Midbrain (tissue), 1 donor: ENCODE measurements around the gene IDE.
"Not testable (repeated sequence)": the region's sequence is repeated elsewhere in the genome, so short reads cannot be mapped to it uniquely, and the experiment has no call there.

ENCODE experiments used
- DNase-seq: peaks from one replicate; lab custom pipeline; 2025; lab: John Stamatoyannopoulos, UW

Gene IDE

GRCh38 chr10:92419740-92420545, 153.9 kb downstream of the IDE start:
- DNase-seq, result no peak

- no peak for DNase-seq
Observed at GRCh38 chr10:92418891-92419290, 155.0 kb downstream of the IDE start.

DNA sequence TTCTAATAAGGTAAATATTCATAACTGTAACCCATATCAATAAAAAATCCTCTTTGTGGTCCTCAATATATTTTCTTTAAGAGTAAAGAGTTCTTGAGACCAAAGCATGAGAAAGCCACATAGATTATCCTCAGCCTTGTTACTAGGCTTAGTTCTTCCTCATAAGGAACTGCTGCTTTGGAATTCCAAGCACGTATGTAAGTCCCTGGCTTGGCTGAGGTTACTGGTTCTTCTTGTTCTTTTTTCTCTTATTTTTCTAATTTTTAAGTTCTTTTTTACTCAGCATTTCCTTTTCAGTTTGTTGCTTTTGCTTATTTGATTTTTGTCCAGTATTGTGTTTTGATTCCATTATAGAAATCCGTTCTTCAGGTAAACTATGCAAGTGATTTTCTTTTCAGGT, 155.7 kb downstream of the IDE start:
- DNase-seq, result no peak

DNA sequence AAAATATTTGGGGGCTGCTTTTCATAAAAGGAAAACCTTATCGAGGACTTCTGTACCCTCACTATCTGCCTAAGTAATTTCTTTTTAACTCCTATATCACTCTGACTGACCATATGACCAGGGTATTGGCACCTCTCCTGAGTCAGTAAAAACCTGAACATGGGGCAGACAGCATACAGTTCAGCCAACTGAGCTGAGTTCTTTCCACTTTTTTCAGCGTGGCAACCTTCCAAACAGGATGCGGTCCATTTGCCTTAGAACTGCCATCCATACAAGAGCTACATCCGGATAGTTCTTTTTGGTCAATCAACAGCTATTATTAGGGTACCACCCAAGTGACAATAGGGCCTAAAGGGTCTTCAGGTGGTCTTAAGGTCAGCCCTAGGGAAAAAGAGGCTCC, 160.4 kb downstream of the IDE start:
- DNase-seq, result no peak

GRCh38 chr10:92413011-92413410, 160.9 kb downstream of the IDE start:
- no peak for DNase-seq

GRCh38 chr10:92411406-92411805, 162.5 kb downstream of the IDE start:
- DNase-seq, result no peak

- no peak for DNase-seq
Observed at GRCh38 chr10:92410501-92410900, 163.4 kb downstream of the IDE start.

DNA sequence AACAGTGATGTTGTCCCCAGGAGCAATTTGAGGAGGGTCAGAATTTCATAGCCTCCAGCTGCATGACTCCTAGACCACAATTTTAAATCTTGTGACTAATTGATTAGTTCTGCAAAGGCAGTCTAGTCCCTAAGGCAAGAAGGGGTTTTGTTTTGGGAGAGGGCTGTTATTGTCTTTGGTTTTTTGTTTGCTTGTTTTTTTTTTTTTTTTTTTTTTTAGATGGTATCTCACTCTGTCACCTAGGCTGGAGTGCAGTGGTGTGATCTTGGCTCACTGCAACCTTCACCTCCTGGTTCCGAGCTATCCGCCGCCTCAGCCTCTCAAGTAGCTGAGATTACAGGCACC, 165.9 kb downstream of the IDE start:
- DNase-seq, result no peak

GRCh38 chr10:92407305-92408016, 166.4 kb downstream of the IDE start:
- no peak for DNase-seq

DNA sequence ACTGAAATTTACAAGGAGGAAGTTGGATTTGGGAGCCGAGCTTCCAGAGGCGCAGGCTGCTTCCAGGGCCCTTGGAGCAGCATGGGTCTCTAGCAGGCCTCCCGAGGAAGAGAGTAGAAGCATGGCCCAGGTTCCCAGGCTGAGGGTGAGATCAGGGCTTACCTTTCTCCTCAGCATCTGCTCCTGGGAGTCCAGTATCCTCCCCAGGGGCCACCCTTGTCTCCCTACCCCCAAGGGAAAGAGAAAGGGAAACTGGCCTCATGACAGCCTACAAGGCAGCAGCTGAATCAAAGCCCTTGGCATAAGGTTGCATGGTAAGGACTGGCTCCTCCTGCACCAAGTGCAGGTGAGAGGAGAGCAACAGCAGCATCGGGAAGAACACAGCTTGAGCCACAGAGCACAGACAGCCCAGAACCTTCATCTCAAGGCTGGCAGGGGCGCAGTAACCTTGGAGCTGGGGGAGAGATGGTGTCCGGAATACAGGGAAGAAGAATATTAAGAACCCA, 168.4 kb downstream of the IDE start:
- no peak for DNase-seq

- DNase-seq, result no peak
Observed at GRCh38 chr10:92404612-92405418, 169.1 kb downstream of the IDE start.

- not testable (repeated sequence) for DNase-seq
Observed at GRCh38 chr10:92402234-92402633, 171.7 kb downstream of the IDE start.
